ENCODE data around the gene THRSP.

THRSP gene

GRCh38 chr11:78099666-78100065 lies 36.0 kb downstream of the THRSP start (continued):
- no peak for TF ChIP-seq PATZ1 (CRISPR knock-in tag; IDR thresholded peaks at IDR 0.05; ENCODE audit: borderline replicate concordance)
- no peak for TF ChIP-seq ZNF565 (CRISPR knock-in tag; conservative IDR thresholded peaks at IDR 0.05; ENCODE audit: low read depth)
- no peak for TF ChIP-seq RARB (CRISPR knock-in tag; IDR thresholded peaks at IDR 0.05)
- no peak for TF ChIP-seq ESRRG (CRISPR knock-in tag; IDR thresholded peaks at IDR 0.05)
- no peak for TF ChIP-seq SNAI2 (CRISPR knock-in tag; IDR thresholded peaks at IDR 0.05)
- no peak for TF ChIP-seq CREB5 (CRISPR knock-in tag; IDR thresholded peaks at IDR 0.05; ENCODE audit: low read depth)
- TF ChIP-seq TOX (CRISPR knock-in tag; IDR thresholded peaks at IDR 0.05; ENCODE audit: borderline replicate concordance), result no peak
- TF ChIP-seq BACH2 (CRISPR knock-in tag; IDR thresholded peaks at IDR 0.05; ENCODE audit: borderline replicate concordance), result no peak
- no peak for TF ChIP-seq ISL1 (CRISPR knock-in tag; IDR thresholded peaks at IDR 0.05)

- no peak for ATAC-seq
- no peak for TF ChIP-seq CREB5 (CRISPR knock-in tag; IDR thresholded peaks at IDR 0.05; ENCODE audit: low read depth)
- TF ChIP-seq PATZ1 (CRISPR knock-in tag; IDR thresholded peaks at IDR 0.05; ENCODE audit: borderline replicate concordance), result no peak
- TF ChIP-seq POU6F1 (CRISPR knock-in tag; IDR thresholded peaks at IDR 0.05; ENCODE audit: borderline replicate concordance, low read depth), result no peak
- no peak for TF ChIP-seq CSRNP3 (CRISPR knock-in tag; IDR thresholded peaks at IDR 0.05)
- TF ChIP-seq ARNTL (CRISPR knock-in tag; IDR thresholded peaks at IDR 0.05; ENCODE audit: borderline replicate concordance, low read depth), result no peak
Observed at GRCh38 chr11:78100261-78100660, 36.6 kb downstream of the THRSP start.

GRCh38 chr11:78100676-78101472 lies 37.2 kb downstream of the THRSP start:
- TF ChIP-seq PPARA (CRISPR knock-in tag; IDR thresholded peaks at IDR 0.05; ENCODE audit: borderline replicate concordance), result no peak
- no peak for TF ChIP-seq TOX (CRISPR knock-in tag; IDR thresholded peaks at IDR 0.05; ENCODE audit: borderline replicate concordance)
- no peak for TF ChIP-seq BACH2 (CRISPR knock-in tag; IDR thresholded peaks at IDR 0.05; ENCODE audit: borderline replicate concordance)
- no peak for TF ChIP-seq CREB5 (CRISPR knock-in tag; IDR thresholded peaks at IDR 0.05; ENCODE audit: low read depth)
- no peak for TF ChIP-seq POU6F1 (CRISPR knock-in tag; IDR thresholded peaks at IDR 0.05; ENCODE audit: borderline replicate concordance, low read depth)
- TF ChIP-seq ZFP30 (CRISPR knock-in tag; IDR thresholded peaks at IDR 0.05), result no peak
- TF ChIP-seq CSDC2 (CRISPR knock-in tag; IDR thresholded peaks at IDR 0.05), result no peak
- no peak for TF ChIP-seq TSHZ2 (CRISPR knock-in tag; IDR thresholded peaks at IDR 0.05)
- TF ChIP-seq OSR1 (CRISPR knock-in tag; IDR thresholded peaks at IDR 0.05), result no peak
- ATAC-seq, result peak; percentile 86
